ENCODE data around the gene IL18BP.

The IL18BP gene

GRCh38 chr11:72010529-72011233 is 12.0 kb downstream of the IL18BP start:
- TF ChIP-seq CTCF (IDR thresholded peaks at IDR 0.05; ENCODE audit: borderline replicate concordance, insufficient read depth, low read depth, low read length): no peak
- no peak overlapping the region for H3K4me3 ChIP-seq (ENCODE audit: low read depth, low read length)

GRCh38 chr11:72012091-72012630 is 13.5 kb downstream of the IL18BP start:
- TF ChIP-seq CTCF (IDR thresholded peaks at IDR 0.05; ENCODE audit: borderline replicate concordance, insufficient read depth, low read depth, low read length): no peak
- H3K4me3 ChIP-seq (ENCODE audit: low read depth, low read length): no peak overlapping the region

GRCh38 chr11:72012897-72013721 is 14.4 kb downstream of the IL18BP start:
- no peak for TF ChIP-seq CTCF (IDR thresholded peaks at IDR 0.05; ENCODE audit: borderline replicate concordance, insufficient read depth, low read depth, low read length)
- H3K4me3 ChIP-seq (ENCODE audit: low read depth, low read length): no peak overlapping the region

- TF ChIP-seq CTCF (IDR thresholded peaks at IDR 0.05; ENCODE audit: borderline replicate concordance, insufficient read depth, low read depth, low read length): no peak
These were observed 15.3 kb downstream of the IL18BP start for GRCh38 chr11:72013765-72014711.

GRCh38 chr11:72014761-72015320 is 16.1 kb downstream of the IL18BP start:
- H3K4me3 ChIP-seq (ENCODE audit: low read depth, low read length): no peak overlapping the region
- no peak for TF ChIP-seq CTCF (IDR thresholded peaks at IDR 0.05; ENCODE audit: borderline replicate concordance, insufficient read depth, low read depth, low read length)

More at GRCh38 chr11:72013765-72014711, 15.3 kb downstream of the IL18BP start:
- no peak overlapping the region for H3K4me3 ChIP-seq (ENCODE audit: low read depth, low read length)

- no peak overlapping the region for H3K4me3 ChIP-seq (ENCODE audit: low read depth, low read length)
- TF ChIP-seq CTCF (IDR thresholded peaks at IDR 0.05; ENCODE audit: borderline replicate concordance, insufficient read depth, low read depth, low read length): peak; percentile 57; the same call in 1 of the 2 replicates
These were observed 16.9 kb downstream of the IL18BP start for GRCh38 chr11:72015511-72016061.

All from GM12875 (cell line).